Cardiac muscle cell (in vitro differentiated cells and primary cell): Measurements from ENCODE around the gene PTPN7. TPM values are rescaled to one million over a fixed set of nuclear protein-coding genes. Genes with fewer than 3 reads are reported as not detected.
A peak's percentile ranks its signal among the peaks of the same experiment; 100 is the strongest.

ENCODE experiments used
- DNase-seq, 2 donors: peaks; one replicate each; pipeline versions ENCODE4 v3.0.0 to v3.0.0-alpha.2; 2010 to 2017; ENCODE audit warnings: low read depth in 1 of 2, low spot score in 1 of 2
- H3K27ac ChIP-seq: fragments of 200-600 bp; sonication (generic); 2 replicates; pipeline ENCODE4 v1.5.1; 2016
- H3K27me3 ChIP-seq: fragments of 200-600 bp; sonication (generic); 2 replicates; pipeline ENCODE4 v1.6.0; 2016; ENCODE audit warnings: control low read depth
- H3K36me3 ChIP-seq: fragments of 200-600 bp; sonication (generic); 2 replicates; pipeline ENCODE4 v1.5.1; 2016; ENCODE audit warnings: control low read depth
- H3K4me1 ChIP-seq: fragments of 200-600 bp; sonication (generic); 2 replicates; pipeline ENCODE4 v1.8.1; 2017; ENCODE audit warnings: low read depth, mild to moderate bottlenecking, mixed run types
- H3K4me3 ChIP-seq: fragments of 200-600 bp; sonication (generic); 2 replicates; pipeline ENCODE4 v1.5.1; 2016; ENCODE audit warnings: mild to moderate bottlenecking
- H3K9me3 ChIP-seq: fragments of 200-600 bp; sonication (generic); 2 replicates; pipeline ENCODE4 v1.5.1; 2017; ENCODE audit warnings: low read depth, mild to moderate bottlenecking, control low read depth
- CTCF ChIP-seq: IDR thresholded peaks from 2 replicates; pipeline ENCODE4 v1.5.1; 2012; ENCODE audit warnings: low read depth, mild to moderate bottlenecking, low read length
- polyA plus RNA-seq: library from polyadenylated mRNA; unstranded; fragments of >200 nt; fragmentation: Nextera tagmentation; extraction: Ambion mirVana; gene quantifications from 2 replicates; pipeline ENCODE4 v1.2.1, GENCODE V29; 2016
- total RNA-seq: library from RNA; depleted of rRNA; stranded (reverse); fragments of >200 nt; gene quantifications from 2 replicates; pipeline ENCODE4 v1.2.3, GENCODE V29; 2016

Gene PTPN7
- total and polyA plus RNA-seq, 2 experiments from 2014 or later: not detected

GRCh38 chr1:202107801-202108731 lies 52.3 kb downstream of the PTPN7 start:
- Histone ChIP-seq H3K36me3 (no peaks in the 10 kb centered on the region), H3K9me3 (no peaks in the 10 kb centered on the region), H3K27ac (peak overlapping the region; percentile 62), H3K4me1 (peaks cover 23% of the 10 kb centered on the region), H3K4me3 (no peak overlapping the region), H3K27me3 (no peaks in the 10 kb centered on the region)
- no peak for TF ChIP-seq CTCF
- peak in 1 of 2 donors; percentile 19 for DNase-seq

GRCh38 chr1:202107321-202107761 lies 53.1 kb downstream of the PTPN7 start:
- H3K27me3 ChIP-seq: no peaks in the 10 kb centered on the region
- peak overlapping the region; percentile 62 for H3K27ac ChIP-seq
- no peak overlapping the region for H3K4me3 ChIP-seq
- no peak for DNase-seq
- H3K4me1 ChIP-seq: peaks cover 18% of the 10 kb centered on the region
- no peaks in the 10 kb centered on the region for H3K36me3 ChIP-seq
- H3K9me3 ChIP-seq: no peaks in the 10 kb centered on the region
- no peak for TF ChIP-seq CTCF

GRCh38 chr1:202106340-202107254 lies 53.8 kb downstream of the PTPN7 start:
- TF ChIP-seq CTCF: no peak
- Histone ChIP-seq H3K9me3 (no peaks in the 10 kb centered on the region), H3K27ac (peak overlapping the region; percentile 58), H3K27me3 (no peaks in the 10 kb centered on the region), H3K4me1 (peaks cover 18% of the 10 kb centered on the region), H3K36me3 (no peaks in the 10 kb centered on the region), H3K4me3 (no peak overlapping the region)
- DNase-seq: no peak

- H3K4me3 ChIP-seq: no peak overlapping the region
- H3K27ac ChIP-seq: peak overlapping the region; percentile 58
- H3K9me3 ChIP-seq: no peaks in the 10 kb centered on the region
- no peak for TF ChIP-seq CTCF
- no peaks in the 10 kb centered on the region for H3K27me3 ChIP-seq
- peaks cover 18% of the 10 kb centered on the region for H3K4me1 ChIP-seq
- peak; percentile 43 to 72 for DNase-seq
- no peaks in the 10 kb centered on the region for H3K36me3 ChIP-seq
Measured at GRCh38 chr1:202105571-202106339, 54.6 kb downstream of the PTPN7 start.

GRCh38 chr1:202104073-202104472 lies 56.3 kb downstream of the PTPN7 start:
- Histone ChIP-seq H3K9me3 (no peaks in the 10 kb centered on the region), H3K27me3 (no peaks in the 10 kb centered on the region), H3K36me3 (no peaks in the 10 kb centered on the region), H3K4me3 (no peak overlapping the region), H3K27ac (no peak overlapping the region), H3K4me1 (peaks cover 18% of the 10 kb centered on the region)
- DNase-seq: no peak
- TF ChIP-seq CTCF: no peak
